GM12878 (cell line): ENCODE data around the gene MAST1. TPM values are rescaled to one million over a fixed set of nuclear protein-coding genes. Genes with fewer than 3 reads are reported as not detected.

Source experiments
- CBFB ChIP-seq: IDR thresholded peaks from 2 replicates; pipeline ENCODE4 v1.6.1; 2016; ENCODE audit warnings: antibody characterized with exemption, low read depth
- EED ChIP-seq: sonication (generic); IDR thresholded peaks from 2 replicates; pipeline ENCODE4 v1.6.1; 2016; ENCODE audit warnings: antibody characterized with exemption, low read depth
- FOS ChIP-seq: IDR thresholded peaks from 3 replicates; pipeline ENCODE4 v1.6.1; 2011; ENCODE audit warnings: borderline replicate concordance; ENCODE audit not compliant: insufficient read length; ENCODE audit errors: extremely low read depth
- HDAC6 ChIP-seq: fragments of 200-600 bp; sonication (generic); IDR thresholded peaks from one replicate; pipeline ENCODE4 v1.8.0; 2017; ENCODE audit warnings: antibody characterized with exemption; ENCODE audit not compliant: unreplicated experiment
- IRF4 ChIP-seq: IDR thresholded peaks from 2 replicates; pipeline ENCODE4 v1.6.1; 2011; ENCODE audit warnings: low read depth, low read length
- SREBF1 ChIP-seq: IDR thresholded peaks from 2 replicates; pipeline ENCODE4 v1.6.1; 2012; ENCODE audit warnings: mild to moderate bottlenecking, low read length
- TAF1 ChIP-seq: IDR thresholded peaks from 2 replicates; pipeline ENCODE4 v1.6.1; 2011; ENCODE audit warnings: mild to moderate bottlenecking, low read depth, low read length, borderline replicate concordance
- ZSCAN29 ChIP-seq: fragments of 450-650 bp; IDR thresholded peaks from 2 replicates; pipeline ENCODE4 v1.6.1; 2017; ENCODE audit warnings: mild to moderate bottlenecking, moderate library complexity
- polyA plus RNA-seq, 11 experiments: library from polyadenylated mRNA; depleted of rRNA in 4 of 11; unstranded in 6 of 11; stranded (reverse) in 5 of 11; fragments of >200 nt; fragmentation: Nextera tagmentation in 4 of 11; fragmentation: Illumina TruSeq in 1 of 11; extraction: Ambion mirVana in 4 of 11; extraction: Trizol in 1 of 11; gene quantifications; 1 replicate in 1 of 11; 2 replicates in 10 of 11; pipeline versions ENCODE4 v1.2.1 to v1.2.3, GENCODE V29; 2011 to 2016; ENCODE audit warnings: inconsistent platforms in 2 of 11, missing spikeins in 2 of 11, low read depth in 1 of 11
- total RNA-seq, 4 experiments: library from RNA; depleted of rRNA in 3 of 4; stranded (reverse); fragments of >200 nt in 3 of 4; fragmentation: Illumina TruSeq in 1 of 4; extraction: Trizol in 1 of 4; gene quantifications; 2 replicates each; pipeline versions ENCODE4 v1.2.1 to v1.2.3, GENCODE V29; 2013 to 2021
- TF ChIP-seq, protein P1 (sequence below): fragments of 450-650 bp; formaldehyde crosslinking; IDR thresholded peaks from 2 replicates; pipeline ENCODE4 v1.4.0; 2022; ENCODE audit warnings: mild to moderate bottlenecking, moderate library complexity
- TF ChIP-seq, protein P2 (sequence below): fragments of 450-650 bp; IDR thresholded peaks from 2 replicates; pipeline ENCODE4 v1.6.1; 2017; ENCODE audit warnings: low read depth, mild to moderate bottlenecking, moderate library complexity
- TF ChIP-seq, protein P3 (sequence below): fragments of 450-650 bp; IDR thresholded peaks from 2 replicates; pipeline ENCODE4 v1.6.1; 2017; ENCODE audit warnings: antibody characterized with exemption, mild to moderate bottlenecking, moderate library complexity
- TF ChIP-seq, protein P4 (sequence below): fragments of 450-650 bp; IDR thresholded peaks from 2 replicates; pipeline ENCODE4 v1.6.1; 2016; ENCODE audit warnings: mild to moderate bottlenecking, moderate library complexity, borderline replicate concordance
- TF ChIP-seq, protein P5 (sequence below): IDR thresholded peaks from 2 replicates; pipeline ENCODE4 v1.6.1; 2012; ENCODE audit warnings: low read depth, low read length, improper control_type of control experiment
- TF ChIP-seq, protein P6 (sequence below): fragments of 450-650 bp; IDR thresholded peaks from 2 replicates; pipeline ENCODE4 v1.6.1; 2014; ENCODE audit warnings: mild to moderate bottlenecking

MAST1 gene
- total and polyA plus RNA-seq, 10 of the 15 experiments (the other 5 are each of a cell fraction or from before 2014, with no cell fraction given), result 0.08 to 0.79 (median 0.44) TPM; not detected in 1

DNA sequence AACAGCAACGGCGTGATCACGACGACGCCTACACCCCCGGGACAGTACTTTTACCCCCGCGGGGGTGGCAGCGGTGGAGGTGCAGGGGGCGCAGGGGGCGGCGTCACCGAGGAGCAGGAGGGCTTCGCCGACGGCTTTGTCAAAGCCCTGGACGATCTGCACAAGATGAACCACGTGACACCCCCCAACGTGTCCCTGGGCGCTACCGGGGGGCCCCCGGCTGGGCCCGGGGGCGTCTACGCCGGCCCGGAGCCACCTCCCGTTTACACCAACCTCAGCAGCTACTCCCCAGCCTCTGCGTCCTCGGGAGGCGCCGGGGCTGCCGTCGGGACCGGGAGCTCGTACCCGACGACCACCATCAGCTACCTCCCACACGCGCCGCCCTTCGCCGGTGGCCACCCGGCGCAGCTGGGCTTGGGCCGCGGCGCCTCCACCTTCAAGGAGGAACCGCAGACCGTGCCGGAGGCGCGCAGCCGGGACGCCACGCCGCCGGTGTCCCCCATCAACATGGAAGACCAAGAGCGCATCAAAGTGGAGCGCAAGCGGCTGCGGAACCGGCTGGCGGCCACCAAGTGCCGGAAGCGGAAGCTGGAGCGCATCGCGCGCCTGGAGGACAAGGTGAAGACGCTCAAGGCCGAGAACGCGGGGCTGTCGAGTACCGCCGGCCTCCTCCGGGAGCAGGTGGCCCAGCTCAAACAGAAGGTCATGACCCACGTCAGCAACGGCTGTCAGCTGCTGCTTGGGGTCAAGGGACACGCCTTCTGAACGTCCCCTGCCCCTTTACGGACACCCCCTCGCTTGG, 46.1 kb upstream of the MAST1 start (continued):
- TF ChIP-seq, protein P1, sequence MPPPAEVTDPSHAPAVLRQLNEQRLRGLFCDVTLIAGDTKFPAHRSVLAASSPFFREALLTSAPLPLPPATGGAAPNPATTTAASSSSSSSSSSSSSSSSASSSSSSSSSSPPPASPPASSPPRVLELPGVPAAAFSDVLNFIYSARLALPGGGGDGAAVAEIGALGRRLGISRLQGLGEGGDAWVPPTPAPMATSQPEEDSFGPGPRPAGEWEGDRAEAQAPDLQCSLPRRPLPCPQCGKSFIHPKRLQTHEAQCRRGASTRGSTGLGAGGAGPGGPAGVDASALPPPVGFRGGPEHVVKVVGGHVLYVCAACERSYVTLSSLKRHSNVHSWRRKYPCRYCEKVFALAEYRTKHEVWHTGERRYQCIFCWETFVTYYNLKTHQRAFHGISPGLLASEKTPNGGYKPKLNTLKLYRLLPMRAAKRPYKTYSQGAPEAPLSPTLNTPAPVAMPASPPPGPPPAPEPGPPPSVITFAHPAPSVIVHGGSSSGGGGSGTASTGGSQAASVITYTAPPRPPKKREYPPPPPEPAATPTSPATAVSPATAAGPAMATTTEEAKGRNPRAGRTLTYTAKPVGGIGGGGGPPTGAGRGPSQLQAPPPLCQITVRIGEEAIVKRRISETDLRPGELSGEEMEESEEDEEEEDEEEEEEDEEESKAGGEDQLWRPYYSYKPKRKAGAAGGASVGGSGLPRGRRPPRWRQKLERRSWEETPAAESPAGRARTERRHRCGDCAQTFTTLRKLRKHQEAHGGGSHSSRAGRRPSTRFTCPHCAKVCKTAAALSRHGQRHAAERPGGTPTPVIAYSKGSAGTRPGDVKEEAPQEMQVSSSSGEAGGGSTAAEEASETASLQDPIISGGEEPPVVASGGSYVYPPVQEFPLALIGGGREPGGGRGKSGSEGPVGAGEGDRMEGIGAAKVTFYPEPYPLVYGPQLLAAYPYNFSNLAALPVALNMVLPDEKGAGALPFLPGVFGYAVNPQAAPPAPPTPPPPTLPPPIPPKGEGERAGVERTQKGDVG (CRISPR knock-in tag), result no peak
- TF ChIP-seq ZSCAN29, result peak; percentile 48; the same call in 1 of the 2 replicates
- no peak for TF ChIP-seq CBFB
- TF ChIP-seq, protein P2, sequence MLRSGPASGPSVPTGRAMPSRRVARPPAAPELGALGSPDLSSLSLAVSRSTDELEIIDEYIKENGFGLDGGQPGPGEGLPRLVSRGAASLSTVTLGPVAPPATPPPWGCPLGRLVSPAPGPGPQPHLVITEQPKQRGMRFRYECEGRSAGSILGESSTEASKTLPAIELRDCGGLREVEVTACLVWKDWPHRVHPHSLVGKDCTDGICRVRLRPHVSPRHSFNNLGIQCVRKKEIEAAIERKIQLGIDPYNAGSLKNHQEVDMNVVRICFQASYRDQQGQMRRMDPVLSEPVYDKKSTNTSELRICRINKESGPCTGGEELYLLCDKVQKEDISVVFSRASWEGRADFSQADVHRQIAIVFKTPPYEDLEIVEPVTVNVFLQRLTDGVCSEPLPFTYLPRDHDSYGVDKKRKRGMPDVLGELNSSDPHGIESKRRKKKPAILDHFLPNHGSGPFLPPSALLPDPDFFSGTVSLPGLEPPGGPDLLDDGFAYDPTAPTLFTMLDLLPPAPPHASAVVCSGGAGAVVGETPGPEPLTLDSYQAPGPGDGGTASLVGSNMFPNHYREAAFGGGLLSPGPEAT, result no peak
- no peak for TF ChIP-seq SREBF1
- TF ChIP-seq, protein P3, sequence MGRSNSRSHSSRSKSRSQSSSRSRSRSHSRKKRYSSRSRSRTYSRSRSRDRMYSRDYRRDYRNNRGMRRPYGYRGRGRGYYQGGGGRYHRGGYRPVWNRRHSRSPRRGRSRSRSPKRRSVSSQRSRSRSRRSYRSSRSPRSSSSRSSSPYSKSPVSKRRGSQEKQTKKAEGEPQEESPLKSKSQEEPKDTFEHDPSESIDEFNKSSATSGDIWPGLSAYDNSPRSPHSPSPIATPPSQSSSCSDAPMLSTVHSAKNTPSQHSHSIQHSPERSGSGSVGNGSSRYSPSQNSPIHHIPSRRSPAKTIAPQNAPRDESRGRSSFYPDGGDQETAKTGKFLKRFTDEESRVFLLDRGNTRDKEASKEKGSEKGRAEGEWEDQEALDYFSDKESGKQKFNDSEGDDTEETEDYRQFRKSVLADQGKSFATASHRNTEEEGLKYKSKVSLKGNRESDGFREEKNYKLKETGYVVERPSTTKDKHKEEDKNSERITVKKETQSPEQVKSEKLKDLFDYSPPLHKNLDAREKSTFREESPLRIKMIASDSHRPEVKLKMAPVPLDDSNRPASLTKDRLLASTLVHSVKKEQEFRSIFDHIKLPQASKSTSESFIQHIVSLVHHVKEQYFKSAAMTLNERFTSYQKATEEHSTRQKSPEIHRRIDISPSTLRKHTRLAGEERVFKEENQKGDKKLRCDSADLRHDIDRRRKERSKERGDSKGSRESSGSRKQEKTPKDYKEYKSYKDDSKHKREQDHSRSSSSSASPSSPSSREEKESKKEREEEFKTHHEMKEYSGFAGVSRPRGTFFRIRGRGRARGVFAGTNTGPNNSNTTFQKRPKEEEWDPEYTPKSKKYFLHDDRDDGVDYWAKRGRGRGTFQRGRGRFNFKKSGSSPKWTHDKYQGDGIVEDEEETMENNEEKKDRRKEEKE, result no peak
- TF ChIP-seq HDAC6, result no peak
- no peak for TF ChIP-seq FOS
- TF ChIP-seq, protein P4, sequence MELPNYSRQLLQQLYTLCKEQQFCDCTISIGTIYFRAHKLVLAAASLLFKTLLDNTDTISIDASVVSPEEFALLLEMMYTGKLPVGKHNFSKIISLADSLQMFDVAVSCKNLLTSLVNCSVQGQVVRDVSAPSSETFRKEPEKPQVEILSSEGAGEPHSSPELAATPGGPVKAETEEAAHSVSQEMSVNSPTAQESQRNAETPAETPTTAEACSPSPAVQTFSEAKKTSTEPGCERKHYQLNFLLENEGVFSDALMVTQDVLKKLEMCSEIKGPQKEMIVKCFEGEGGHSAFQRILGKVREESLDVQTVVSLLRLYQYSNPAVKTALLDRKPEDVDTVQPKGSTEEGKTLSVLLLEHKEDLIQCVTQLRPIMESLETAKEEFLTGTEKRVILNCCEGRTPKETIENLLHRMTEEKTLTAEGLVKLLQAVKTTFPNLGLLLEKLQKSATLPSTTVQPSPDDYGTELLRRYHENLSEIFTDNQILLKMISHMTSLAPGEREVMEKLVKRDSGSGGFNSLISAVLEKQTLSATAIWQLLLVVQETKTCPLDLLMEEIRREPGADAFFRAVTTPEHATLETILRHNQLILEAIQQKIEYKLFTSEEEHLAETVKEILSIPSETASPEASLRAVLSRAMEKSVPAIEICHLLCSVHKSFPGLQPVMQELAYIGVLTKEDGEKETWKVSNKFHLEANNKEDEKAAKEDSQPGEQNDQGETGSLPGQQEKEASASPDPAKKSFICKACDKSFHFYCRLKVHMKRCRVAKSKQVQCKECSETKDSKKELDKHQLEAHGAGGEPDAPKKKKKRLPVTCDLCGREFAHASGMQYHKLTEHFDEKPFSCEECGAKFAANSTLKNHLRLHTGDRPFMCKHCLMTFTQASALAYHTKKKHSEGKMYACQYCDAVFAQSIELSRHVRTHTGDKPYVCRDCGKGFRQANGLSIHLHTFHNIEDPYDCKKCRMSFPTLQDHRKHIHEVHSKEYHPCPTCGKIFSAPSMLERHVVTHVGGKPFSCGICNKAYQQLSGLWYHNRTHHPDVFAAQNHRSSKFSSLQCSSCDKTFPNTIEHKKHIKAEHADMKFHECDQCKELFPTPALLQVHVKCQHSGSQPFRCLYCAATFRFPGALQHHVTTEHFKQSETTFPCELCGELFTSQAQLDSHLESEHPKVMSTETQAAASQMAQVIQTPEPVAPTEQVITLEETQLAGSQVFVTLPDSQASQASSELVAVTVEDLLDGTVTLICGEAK, result peak; percentile 58; the same call in 1 of the 2 replicates
- TF ChIP-seq, protein P5, sequence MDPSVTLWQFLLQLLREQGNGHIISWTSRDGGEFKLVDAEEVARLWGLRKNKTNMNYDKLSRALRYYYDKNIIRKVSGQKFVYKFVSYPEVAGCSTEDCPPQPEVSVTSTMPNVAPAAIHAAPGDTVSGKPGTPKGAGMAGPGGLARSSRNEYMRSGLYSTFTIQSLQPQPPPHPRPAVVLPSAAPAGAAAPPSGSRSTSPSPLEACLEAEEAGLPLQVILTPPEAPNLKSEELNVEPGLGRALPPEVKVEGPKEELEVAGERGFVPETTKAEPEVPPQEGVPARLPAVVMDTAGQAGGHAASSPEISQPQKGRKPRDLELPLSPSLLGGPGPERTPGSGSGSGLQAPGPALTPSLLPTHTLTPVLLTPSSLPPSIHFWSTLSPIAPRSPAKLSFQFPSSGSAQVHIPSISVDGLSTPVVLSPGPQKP, result peak; percentile 61
- TF ChIP-seq TAF1, result peak; percentile 7; the same call in 1 of the 2 replicates
- TF ChIP-seq, protein P6, sequence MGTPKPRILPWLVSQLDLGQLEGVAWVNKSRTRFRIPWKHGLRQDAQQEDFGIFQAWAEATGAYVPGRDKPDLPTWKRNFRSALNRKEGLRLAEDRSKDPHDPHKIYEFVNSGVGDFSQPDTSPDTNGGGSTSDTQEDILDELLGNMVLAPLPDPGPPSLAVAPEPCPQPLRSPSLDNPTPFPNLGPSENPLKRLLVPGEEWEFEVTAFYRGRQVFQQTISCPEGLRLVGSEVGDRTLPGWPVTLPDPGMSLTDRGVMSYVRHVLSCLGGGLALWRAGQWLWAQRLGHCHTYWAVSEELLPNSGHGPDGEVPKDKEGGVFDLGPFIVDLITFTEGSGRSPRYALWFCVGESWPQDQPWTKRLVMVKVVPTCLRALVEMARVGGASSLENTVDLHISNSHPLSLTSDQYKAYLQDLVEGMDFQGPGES, result no peak
- TF ChIP-seq IRF4, result no peak
- no peak for TF ChIP-seq EED
